ENCODE measurements around the gene RAB10. TPM values are rescaled to one million over a fixed set of nuclear protein-coding genes. Genes with fewer than 3 reads are reported as not detected.

RAB10 gene
- total and polyA plus RNA-seq, 2 of the 13 experiments (the other 11 are each of a cell fraction or from before 2014, with no cell fraction given), result 48.2 to 120 TPM

- TF ChIP-seq ATF4 (CRISPR knock-in tag; IDR thresholded peaks at IDR 0.05) (peak in 1 of 2 experiments; percentile 29; a peak in 1 of 4 replicates), PAXIP1 (CRISPR knock-in tag; conservative IDR thresholded peaks at IDR 0.05) (peak; percentile 68), IKZF4 (CRISPR knock-in tag; IDR thresholded peaks at IDR 0.05; ENCODE audit: borderline replicate concordance, low read depth, not compliant biosample characterization) (peak; percentile 50), ZZZ3 (CRISPR knock-in tag; IDR thresholded peaks at IDR 0.05; ENCODE audit: borderline replicate concordance) (no peak), SIX4 (CRISPR knock-in tag; IDR thresholded peaks at IDR 0.05) (0 out of 2 replicates have a peak, but pooled peaks have one; percentile 24), ZNF644 (CRISPR knock-in tag; IDR thresholded peaks at IDR 0.05; ENCODE audit: low read depth) (no peak), HHEX (CRISPR knock-in tag; IDR thresholded peaks at IDR 0.05) (peak; percentile 93), SIN3A (IDR thresholded peaks at IDR 0.05; ENCODE audit: borderline replicate concordance, low read depth, low read length) (no peak; the same call in 1 of the 2 replicates), BORCS8-MEF2B (CRISPR knock-in tag; IDR thresholded peaks at IDR 0.05) (no peak), ASH2L (IDR thresholded peaks at IDR 0.05; ENCODE audit: insufficient read length, low read depth, low read length) (no peak), SMAD1 (CRISPR knock-in tag; IDR thresholded peaks at IDR 0.05; ENCODE audit: borderline replicate concordance, low read depth) (no peak), STAG1 (CRISPR knock-in tag; IDR thresholded peaks at IDR 0.05) (no peak), ZNF101 (CRISPR knock-in tag; IDR thresholded peaks at IDR 0.05; ENCODE audit: borderline replicate concordance, low read depth) (no peak), ZNF552 (CRISPR knock-in tag; IDR thresholded peaks at IDR 0.05; ENCODE audit: borderline replicate concordance) (no peak), ZKSCAN1 (IDR thresholded peaks at IDR 0.05; ENCODE audit: low read length) (no peak), JUNB (CRISPR knock-in tag; IDR thresholded peaks at IDR 0.05; ENCODE audit: borderline replicate concordance) (peak; percentile 74; the same call in 1 of the 2 replicates), ZNF816 (CRISPR knock-in tag; IDR thresholded peaks at IDR 0.05; ENCODE audit: borderline replicate concordance) (no peak), RBAK (CRISPR knock-in tag; IDR thresholded peaks at IDR 0.05) (no peak), ZNF510 (CRISPR knock-in tag; IDR thresholded peaks at IDR 0.05; ENCODE audit: low read depth) (0 out of 2 replicates have a peak, but pooled peaks have one; percentile 22), ATF1 (CRISPR knock-in tag; IDR thresholded peaks at IDR 0.05) (peak; percentile 48; the same call in 1 of the 2 replicates), TSC22D2 (CRISPR knock-in tag; IDR thresholded peaks at IDR 0.05; ENCODE audit: borderline replicate concordance) (no peak)
Measured at GRCh38 chr2:26011990-26012856, 21.7 kb upstream of the RAB10 start (continued).

Measured in HepG2 (cell line).